ENCODE measurements around the gene SLC2A4RG. TPM values are rescaled to one million over a fixed set of nuclear protein-coding genes. Genes with fewer than 3 reads are reported as not detected.

Gene SLC2A4RG
- total and polyA plus RNA-seq, 2 of the 13 experiments (the other 11 are each of a cell fraction or from before 2014, with no cell fraction given): 91.4 to 95.9 TPM

GRCh38 chr20:63783970-63784369 lies 44.4 kb downstream of the SLC2A4RG start:
- no TSS peak for BruUV-seq (replicated peaks)

More at GRCh38 chr20:63783970-63784369, 44.4 kb downstream of the SLC2A4RG start:
- Histone ChIP-seq H3K27me3 (ENCODE audit: control insufficient read depth in 1 of 2, insufficient read depth in 2 of 2, low read length in 2 of 2) (no peaks in the 10 kb centered on the region), H2AFZ (ENCODE audit: low read length) (no peak overlapping the region), H3K27ac (ENCODE audit: extremely low read length, insufficient read depth, low read length) (no peak overlapping the region), H3K9me3 (ENCODE audit: low read length) (no peaks in the 10 kb centered on the region), H3K79me2 (ENCODE audit: insufficient read depth, low read length) (no peaks in the 10 kb centered on the region), H3K4me3 (replicated peaks in 1 of 3; ENCODE audit: insufficient read depth in 1 of 3, low read depth in 2 of 3, low read length in 3 of 3) (no peak overlapping the region), H3K4me2 (ENCODE audit: low read depth, low read length) (no peak overlapping the region), H3K4me1 (ENCODE audit: insufficient read depth, low read length) (peaks cover 18% of the 10 kb centered on the region), H3K36me3 (replicated peaks in 1 of 2; ENCODE audit: control insufficient read depth in 1 of 2, insufficient read depth in 2 of 2, low read length in 2 of 2) (no peaks in the 10 kb centered on the region), H3K9ac (ENCODE audit: insufficient read depth, low read depth, low read length) (no peak overlapping the region), H4K20me1 (ENCODE audit: insufficient read depth, low read length) (no peaks in the 10 kb centered on the region)
- ChIA-PET POLR2A (interaction anchor here (1.6 kb wide), 1 partner anchor 82 kb away, joined by 11 read pairs; the partner anchor contains the start of gene TPD52L2), CTCF (ENCODE audit: low intra/inter-chr PET ratio, low total read pairs) (no interaction called here)
- WGBS (ENCODE audit: low lambda C conversion rate): 65% methylated on average over 16 of the region's 16 CpGs
- FAIRE-seq (no peak), ATAC-seq (no peak), DNase-seq (ENCODE audit: low spot score) (no peak)
- TF ChIP-seq ZNF318 (CRISPR knock-in tag; IDR thresholded peaks at IDR 0.05): no peak
- intact Hi-C loops (cut with micrococcal nuclease; ENCODE audit: unreplicated experiment): loop anchor here (2.0 kb wide), 1 partner anchor 43 kb away; no protein-coding TSS in a partner anchor
- in situ Hi-C loops (cut with HindIII; ENCODE audit: extremely low pct_ligation_motif_present, low pct_unique_long_range_greater_than_20kb): loop anchor here (10.0 kb wide), 1 partner anchor 79 kb away; the partner anchor contains the start of genes ARFRP1 and ZGPAT

Data from HepG2 (cell line).